Right lobe of liver (tissue), 4 donors: ENCODE data around the gene TPPP3.

ENCODE experiments used
- POLR2A ChIP-seq: fragments of 450-650 bp; IDR thresholded peaks from one replicate; pipeline ENCODE4 v1.6.1; 2017; ENCODE audit warnings: antibody characterized with exemption, mild to moderate bottlenecking
- TF ChIP-seq, protein P1 (sequence below), 4 donors: fragments of 200-600 bp in 3 of 4; fragments of 450-650 bp in 1 of 4; IDR thresholded peaks; one replicate each; pipeline versions ENCODE4 v1.5.1 to v1.8.0; 2016 to 2022; ENCODE audit warnings: antibody characterized with exemption in 4 of 4, mild to moderate bottlenecking in 2 of 4
- donor health status: DM: no; HTN: no; CAD: no.
- donor health status: DM: no; HTN: no; CAD: no.
- donor health status: DM: no; HTN: yes; CAD: no.

DNA sequence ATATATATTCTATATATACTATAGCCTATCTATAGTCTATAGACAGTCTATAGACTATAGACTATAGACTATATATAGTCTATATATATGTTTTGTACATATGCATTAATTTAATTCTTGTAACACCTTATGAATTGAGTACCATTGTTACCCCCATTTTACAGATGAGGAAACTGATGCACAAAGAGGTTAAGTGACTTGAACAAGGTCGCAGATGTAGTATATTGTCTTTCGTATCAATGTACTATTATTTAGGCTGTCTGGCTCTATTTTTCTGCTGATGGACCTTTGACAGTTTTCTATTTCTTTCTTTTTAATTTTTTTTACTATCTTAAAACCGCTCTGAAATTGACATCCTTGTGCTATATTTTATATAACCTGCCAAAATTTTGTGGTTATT, 52.0 kb downstream of the TPPP3 start:
- TF ChIP-seq, protein P1, sequence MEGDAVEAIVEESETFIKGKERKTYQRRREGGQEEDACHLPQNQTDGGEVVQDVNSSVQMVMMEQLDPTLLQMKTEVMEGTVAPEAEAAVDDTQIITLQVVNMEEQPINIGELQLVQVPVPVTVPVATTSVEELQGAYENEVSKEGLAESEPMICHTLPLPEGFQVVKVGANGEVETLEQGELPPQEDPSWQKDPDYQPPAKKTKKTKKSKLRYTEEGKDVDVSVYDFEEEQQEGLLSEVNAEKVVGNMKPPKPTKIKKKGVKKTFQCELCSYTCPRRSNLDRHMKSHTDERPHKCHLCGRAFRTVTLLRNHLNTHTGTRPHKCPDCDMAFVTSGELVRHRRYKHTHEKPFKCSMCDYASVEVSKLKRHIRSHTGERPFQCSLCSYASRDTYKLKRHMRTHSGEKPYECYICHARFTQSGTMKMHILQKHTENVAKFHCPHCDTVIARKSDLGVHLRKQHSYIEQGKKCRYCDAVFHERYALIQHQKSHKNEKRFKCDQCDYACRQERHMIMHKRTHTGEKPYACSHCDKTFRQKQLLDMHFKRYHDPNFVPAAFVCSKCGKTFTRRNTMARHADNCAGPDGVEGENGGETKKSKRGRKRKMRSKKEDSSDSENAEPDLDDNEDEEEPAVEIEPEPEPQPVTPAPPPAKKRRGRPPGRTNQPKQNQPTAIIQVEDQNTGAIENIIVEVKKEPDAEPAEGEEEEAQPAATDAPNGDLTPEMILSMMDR (IDR thresholded peaks at IDR 0.05), result no peak
- no peak for TF ChIP-seq POLR2A
